HCT116 (cell line): Measurements from ENCODE around the gene LRRC15. TPM values are rescaled to one million over a fixed set of nuclear protein-coding genes. Genes with fewer than 3 reads are reported as not detected.

Source experiments
- ATAC-seq: fragments of 200-7000 bp; cut with Tn5 transposase; 2 replicates; pipeline ENCODE4 v1.9.1; 2020; ENCODE audit warnings: mild to moderate bottlenecking, moderate library complexity
- BruUV-seq: library from RNA; stranded (reverse); fragments of 400-500 nt; replicated peaks from 2 replicates; lab custom pipeline; 2021; lab: Mats Ljungman, UMichigan
- CTCF ChIA-PET: fragments of 300-600 bp; sonication (Branson Sonifier 250); formaldehyde crosslinking; loops from one replicate; lab custom pipeline; 2021; ENCODE audit warnings: antibody characterized with exemption; lab: Charles Lee
- POLR2A ChIA-PET: fragments of 300-600, 350-600 bp; sonication (Branson Sonifier 250); formaldehyde crosslinking; loops from one replicate; lab custom pipeline; 2021; ENCODE audit warnings: antibody characterized with exemption; lab: Charles Lee
- RAD21 ChIA-PET, 2 experiments: fragments of 300-600 bp; sonication (Branson Sonifier 250); formaldehyde crosslinking; loops; one replicate each; lab custom pipeline; 2023; ENCODE audit warnings: low total read pairs in 2 of 2; ENCODE audit not compliant: uncharacterized antibody in 2 of 2, unreplicated experiment in 2 of 2, low non-redundant PET in 1 of 2; lab: Charles Lee
- DNase-seq: peaks from one replicate; pipeline ENCODE4 v3.0.0-alpha.2; 2010; ENCODE audit warnings: low read depth, low spot score
- H2AFZ ChIP-seq: fragments of 200-600 bp; shearing (Covaris generic), sonication (generic); 2 replicates; pipeline ENCODE4 v1.6.1; 2017; ENCODE audit warnings: low read depth, mixed run types, mixed read lengths, antibody characterized with exemption, low read length; ENCODE audit not compliant: poor library complexity, severe bottlenecking
- H3K27ac ChIP-seq: 2 replicates; pipeline ENCODE4 v1.5.1; 2012; ENCODE audit warnings: low read depth, low read length
- H3K27me3 ChIP-seq: fragments of 200-600 bp; sonication (generic); 2 replicates; pipeline ENCODE4 v1.6.1; 2016; ENCODE audit warnings: mixed run types, low read length, mixed read lengths; ENCODE audit not compliant: insufficient read depth
- H3K36me3 ChIP-seq, 2 experiments: fragments of 200-500 bp in 1 of 2; fragments of 200-600 bp in 1 of 2; sonication (Bioruptor generic) in 1 of 2; sonication (generic) in 1 of 2; 2 replicates each; pipeline versions ENCODE4 v1.5.1 to v1.6.1; 2014 to 2016; ENCODE audit warnings: low read length in 2 of 2, inconsistent platforms in 1 of 2, mixed read lengths in 1 of 2, mixed run types in 1 of 2; ENCODE audit not compliant: insufficient read depth in 2 of 2, control insufficient read depth in 1 of 2
- H3K4me1 ChIP-seq, 2 experiments: fragments of 200-600 bp in 1 of 2; sonication (generic) in 1 of 2; 2 replicates each; pipeline versions ENCODE4 v1.5.1 to v1.6.1; 2012 to 2017; ENCODE audit warnings: low read length in 2 of 2, inconsistent platforms in 1 of 2, mild to moderate bottlenecking in 1 of 2, mixed read lengths in 1 of 2, mixed run types in 1 of 2, moderate library complexity in 1 of 2; ENCODE audit not compliant: insufficient read depth in 2 of 2, control insufficient read depth in 1 of 2
- H3K4me2 ChIP-seq: fragments of 200-600 bp; sonication (generic); 2 replicates; pipeline ENCODE4 v1.6.1; 2017; ENCODE audit warnings: mixed run types, low read length, mixed read lengths
- H3K4me3 ChIP-seq, 2 experiments: fragments of 200-600 bp in 1 of 2; sonication (generic) in 1 of 2; replicated peaks in 1 of 2; 2 replicates each; pipeline ENCODE4 v1.5.1; 2011 to 2016; ENCODE audit warnings: low read length in 2 of 2, control low read depth in 1 of 2, low read depth in 1 of 2, mild to moderate bottlenecking in 1 of 2, mixed read lengths in 1 of 2, mixed run types in 1 of 2
- H3K79me2 ChIP-seq: fragments of 200-600 bp; sonication (generic); 2 replicates; pipeline ENCODE4 v1.6.1; 2017; ENCODE audit warnings: mild to moderate bottlenecking, mixed run types, low read length, moderate library complexity, mixed read lengths; ENCODE audit not compliant: insufficient read depth
- H3K9ac ChIP-seq: fragments of 200-600 bp; sonication (generic); 2 replicates; pipeline ENCODE4 v1.6.1; 2016; ENCODE audit warnings: low read length, mixed read lengths
- H3K9me2 ChIP-seq: fragments of 200-600 bp; sonication (generic), shearing (Covaris generic); 2 replicates; pipeline ENCODE4 v1.6.1; 2017; ENCODE audit warnings: mixed run types, mild to moderate bottlenecking, moderate library complexity; ENCODE audit not compliant: insufficient read depth
- H3K9me3 ChIP-seq, 2 experiments: fragments of 200-500 bp in 1 of 2; fragments of 200-600 bp in 1 of 2; sonication (Bioruptor generic) in 1 of 2; sonication (generic) in 1 of 2; 2 replicates each; pipeline ENCODE4 v1.6.1; 2014 to 2017; ENCODE audit warnings: low read length in 2 of 2, mixed read lengths in 2 of 2, inconsistent platforms in 1 of 2, low read depth in 1 of 2, mild to moderate bottlenecking in 1 of 2, mixed run types in 1 of 2, moderate library complexity in 1 of 2; ENCODE audit not compliant: control insufficient read depth in 1 of 2, insufficient read depth in 1 of 2
- H4K20me1 ChIP-seq: fragments of 200-600 bp; sonication (generic), shearing (Covaris generic); 2 replicates; pipeline ENCODE4 v1.6.1; 2017; ENCODE audit warnings: mixed run types, mild to moderate bottlenecking, moderate library complexity; ENCODE audit not compliant: insufficient read depth
- ATF3 ChIP-seq: IDR thresholded peaks from 2 replicates; pipeline ENCODE4 v1.6.1; 2012
- CBX3 ChIP-seq: IDR thresholded peaks from 2 replicates; pipeline ENCODE4 v1.6.1; 2012; ENCODE audit warnings: low read depth
- CEBPB ChIP-seq: IDR thresholded peaks from 2 replicates; pipeline ENCODE4 v1.6.1; 2012; ENCODE audit warnings: low read depth
- EGR1 ChIP-seq: IDR thresholded peaks from 2 replicates; pipeline ENCODE4 v1.6.1; 2012; ENCODE audit warnings: low read depth
- ELF1 ChIP-seq: IDR thresholded peaks from 2 replicates; pipeline ENCODE4 v1.6.1; 2012; ENCODE audit warnings: low read depth, borderline replicate concordance
- EZH2phosphoT487 ChIP-seq: fragments of 200-600 bp; IDR thresholded peaks from 2 replicates; pipeline ENCODE4 v1.6.1; 2018; ENCODE audit warnings: antibody characterized with exemption, borderline replicate concordance
- FOSL1 ChIP-seq: IDR thresholded peaks from 2 replicates; pipeline ENCODE4 v1.6.1; 2012; ENCODE audit warnings: low read depth
- JUND ChIP-seq: IDR thresholded peaks from 2 replicates; pipeline ENCODE4 v1.6.1; 2012
- MAX ChIP-seq: IDR thresholded peaks from 2 replicates; pipeline ENCODE4 v1.6.1; 2012
- POLR2AphosphoS5 ChIP-seq: IDR thresholded peaks from 2 replicates; pipeline ENCODE4 v1.6.1; 2011; ENCODE audit warnings: mild to moderate bottlenecking, low read depth, low read length, moderate library complexity
- REST ChIP-seq: IDR thresholded peaks from 2 replicates; pipeline ENCODE4 v1.6.1; 2012; ENCODE audit warnings: low read depth
- SIN3A ChIP-seq: IDR thresholded peaks from 2 replicates; pipeline ENCODE4 v1.6.1; 2012; ENCODE audit warnings: low read depth
- SP1 ChIP-seq: IDR thresholded peaks from 2 replicates; pipeline ENCODE4 v1.6.1; 2012; ENCODE audit warnings: low read depth
- SRF ChIP-seq: IDR thresholded peaks from 2 replicates; pipeline ENCODE4 v1.6.1; 2012; ENCODE audit warnings: low read depth
- TCF7L2 ChIP-seq: IDR thresholded peaks from 2 replicates; pipeline ENCODE4 v1.7.0; 2011; ENCODE audit warnings: borderline replicate concordance, inconsistent platforms; ENCODE audit not compliant: insufficient read depth, insufficient read length; ENCODE audit errors: extremely low read depth
- YY1 ChIP-seq: IDR thresholded peaks from 2 replicates; pipeline ENCODE4 v1.6.1; 2011; ENCODE audit warnings: low read length, low read depth, moderate library complexity, mild to moderate bottlenecking; ENCODE audit not compliant: insufficient replicate concordance; ENCODE audit errors: extremely low read depth
- ZBTB33 ChIP-seq: IDR thresholded peaks from 2 replicates; pipeline ENCODE4 v1.6.1; 2011; ENCODE audit warnings: mild to moderate bottlenecking, low read length, moderate library complexity; ENCODE audit not compliant: insufficient replicate concordance; ENCODE audit errors: extremely low read depth
- ZFX ChIP-seq: fragments of 450-650 bp; IDR thresholded peaks from 2 replicates; pipeline ENCODE4 v1.6.1; 2017
- ZNF274 ChIP-seq: fragments of 200-500 bp; sonication (Bioruptor generic); IDR thresholded peaks from 2 replicates; pipeline ENCODE4 v1.6.1; 2014; ENCODE audit warnings: mild to moderate bottlenecking, low read depth, low read length, inconsistent platforms
- intact Hi-C: fragments of 100-400 bp; cut with micrococcal nuclease; formaldehyde crosslinking; loops from 2 replicates; pipeline ENCODE4 v1.10.0; 2022
- total RNA-seq: library from RNA; stranded (reverse); gene quantifications from one replicate; pipeline ENCODE4 v1.2.1, GENCODE V29; 2021; ENCODE audit not compliant: unreplicated experiment

The LRRC15 gene
- total RNA-seq, 1 experiment from 2014 or later: not detected

GRCh38 chr3:194404365-194405140 lies 35.0 kb upstream of the LRRC15 start:
- no peaks in the 10 kb centered on the region for H3K9me3 ChIP-seq
- no peaks in the 10 kb centered on the region for H3K9me2 ChIP-seq
- no peak overlapping the region for H3K9ac ChIP-seq
- no peak overlapping the region for H3K4me3 ChIP-seq
- ChIA-PET CTCF (interaction anchor here (0.8 to 0.9 kb wide), 2 partner anchors 55 to 623 kb away, joined by 3 read pairs; no protein-coding TSS in a partner anchor), POLR2A (no interaction called here), RAD21 (no interaction called here)
- DNase-seq (peak; percentile 49), ATAC-seq (peak; percentile 69)
- H3K27me3 ChIP-seq: no peaks in the 10 kb centered on the region
- no peak overlapping the region for H2AFZ ChIP-seq
- no peaks in the 10 kb centered on the region; a peak in 1 of 4 replicates for H3K4me1 ChIP-seq
- BruUV-seq: TSS peak; percentile 21
- peaks cover 0 to 7% of the 10 kb centered on the region in 2 experiments; a peak in 1 of 4 replicates for H3K36me3 ChIP-seq
- H3K79me2 ChIP-seq: no peaks in the 10 kb centered on the region
- no peaks in the 10 kb centered on the region for H4K20me1 ChIP-seq
- no peak overlapping the region for H3K27ac ChIP-seq
- H3K4me2 ChIP-seq: no peak overlapping the region
- intact Hi-C loops: loop anchor here (1.0 to 10.0 kb wide), 3 partner anchors 71 to 740 kb away; no protein-coding TSS in a partner anchor
- TF ChIP-seq MAX: no peak
- no peak for TF ChIP-seq ZBTB33
- TF ChIP-seq TCF7L2: no peak
- no peak for TF ChIP-seq EGR1
- TF ChIP-seq EZH2phosphoT487: no peak
- no peak for TF ChIP-seq SIN3A
- no peak for TF ChIP-seq ZFX
- TF ChIP-seq JUND: no peak
- TF ChIP-seq FOSL1: peak; percentile 7; the same call in 1 of the 2 replicates
- no peak for TF ChIP-seq CBX3
- TF ChIP-seq ZNF274: no peak
- TF ChIP-seq SRF: no peak
- no peak for TF ChIP-seq SP1
- TF ChIP-seq ATF3: no peak
- no peak for TF ChIP-seq ELF1
- TF ChIP-seq YY1: peak; percentile 11
- TF ChIP-seq POLR2AphosphoS5: no peak
- TF ChIP-seq REST: no peak
- TF ChIP-seq CEBPB: no peak
